Measurements from ENCODE around the gene TLR10.

- no peak for TF ChIP-seq CTCF (IDR thresholded peaks at IDR 0.05)
- no peak for TF ChIP-seq POLR2A (IDR thresholded peaks at IDR 0.05)
Observed at GRCh38 chr4:38749336-38749735, 33.5 kb downstream of the TLR10 start.

Data from heart left ventricle (tissue), 13 donors.